Mesenchymal stem cell (in vitro differentiated cells and primary cell): Measurements from ENCODE around the gene DMD.

Experiments
- DNase-seq: peaks from one replicate; pipeline ENCODE4 v3.0.0-alpha.2; 2013
- H2AFZ ChIP-seq: one replicate; pipeline ENCODE4 v1.6.1; 2013; ENCODE audit warnings: low read depth, mild to moderate bottlenecking, control low read depth, inconsistent platforms, low read length, moderate library complexity
- H2AK5ac ChIP-seq: 2 replicates; pipeline ENCODE4 v1.6.1; 2013; ENCODE audit warnings: low read length, moderate library complexity, mild to moderate bottlenecking, inconsistent platforms; ENCODE audit not compliant: severe bottlenecking
- H2BK120ac ChIP-seq: one replicate; pipeline ENCODE4 v1.6.1; 2013; ENCODE audit warnings: low read depth, mild to moderate bottlenecking, inconsistent platforms, low read length, moderate library complexity
- H2BK12ac ChIP-seq, 2 experiments: one replicate each; pipeline ENCODE4 v1.6.1; 2013; ENCODE audit warnings: inconsistent platforms in 2 of 2, low read length in 2 of 2, mild to moderate bottlenecking in 2 of 2, moderate library complexity in 2 of 2, control low read depth in 1 of 2
- H2BK15ac ChIP-seq: one replicate; pipeline ENCODE4 v1.6.1; 2013; ENCODE audit warnings: mild to moderate bottlenecking, low read depth, inconsistent platforms; ENCODE audit not compliant: poor library complexity, severe bottlenecking
- H2BK5ac ChIP-seq: 2 replicates; pipeline ENCODE4 v1.6.1; 2013; ENCODE audit warnings: low read depth, mild to moderate bottlenecking, low read length, control low read depth, inconsistent platforms; ENCODE audit not compliant: poor library complexity, severe bottlenecking
- H3K14ac ChIP-seq, 2 experiments: one replicate each; pipeline ENCODE4 v1.6.1; 2013; ENCODE audit warnings: inconsistent platforms in 2 of 2, low read length in 2 of 2, control low read depth in 1 of 2, mild to moderate bottlenecking in 1 of 2, moderate library complexity in 1 of 2
- H3K18ac ChIP-seq, 2 experiments: one replicate each; pipeline ENCODE4 v1.6.1; 2013; ENCODE audit warnings: inconsistent platforms in 2 of 2, low read length in 2 of 2, control low read depth in 1 of 2, low read depth in 1 of 2, mild to moderate bottlenecking in 1 of 2
- H3K23ac ChIP-seq, 2 experiments: one replicate each; pipeline ENCODE4 v1.6.1; 2013; ENCODE audit warnings: inconsistent platforms in 2 of 2, low read length in 2 of 2, mild to moderate bottlenecking in 2 of 2, moderate library complexity in 2 of 2, control low read depth in 1 of 2
- H3K27ac ChIP-seq: 2 replicates; pipeline ENCODE4 v1.5.1; 2013; ENCODE audit warnings: mild to moderate bottlenecking, moderate library complexity, low read length, control low read depth, inconsistent platforms; ENCODE audit not compliant: poor library complexity, severe bottlenecking
- H3K27me3 ChIP-seq, 2 experiments: 2 replicates each; pipeline versions ENCODE4 v1.6.1 to v1.7.0; 2013; ENCODE audit warnings: low read length in 2 of 2, mild to moderate bottlenecking in 2 of 2, moderate library complexity in 2 of 2, control low read depth in 1 of 2, inconsistent platforms in 1 of 2; ENCODE audit not compliant: control insufficient read depth in 1 of 2, insufficient read depth in 1 of 2
- H3K36me3 ChIP-seq, 2 experiments: 2 replicates each; pipeline versions ENCODE4 v1.6.1 to v1.7.0; 2013; ENCODE audit warnings: low read length in 2 of 2, control low read depth in 1 of 2, inconsistent platforms in 1 of 2, low read depth in 1 of 2, mild to moderate bottlenecking in 1 of 2; ENCODE audit not compliant: insufficient read depth in 2 of 2, control insufficient read depth in 1 of 2
- H3K4ac ChIP-seq, 2 experiments: one replicate each; pipeline ENCODE4 v1.6.1; 2013; ENCODE audit warnings: inconsistent platforms in 2 of 2, low read length in 2 of 2, mild to moderate bottlenecking in 2 of 2, moderate library complexity in 2 of 2, control low read depth in 1 of 2, low read depth in 1 of 2
- H3K4me1 ChIP-seq: 2 replicates; pipeline ENCODE4 v1.6.1; 2013; ENCODE audit warnings: low read depth, low read length, control low read depth; ENCODE audit not compliant: control insufficient read depth, insufficient read depth
- H3K4me2 ChIP-seq: 2 replicates; pipeline ENCODE4 v1.6.1; 2013; ENCODE audit warnings: low read length, mild to moderate bottlenecking, inconsistent platforms; ENCODE audit not compliant: poor library complexity, severe bottlenecking
- H3K4me3 ChIP-seq, 2 experiments: 2 replicates each; pipeline versions ENCODE4 v1.5.1 to v1.7.0; 2013; ENCODE audit warnings: low read length in 2 of 2, mild to moderate bottlenecking in 2 of 2, control low read depth in 1 of 2, low read depth in 1 of 2; ENCODE audit not compliant: insufficient read depth in 1 of 2
- H3K79me1 ChIP-seq: replicated peaks from 2 replicates; pipeline ENCODE4 v1.6.1; 2013; ENCODE audit warnings: mild to moderate bottlenecking, control low read depth, low read length, inconsistent platforms; ENCODE audit not compliant: poor library complexity, severe bottlenecking
- H3K9ac ChIP-seq: 2 replicates; pipeline ENCODE4 v1.7.0; 2013; ENCODE audit warnings: mild to moderate bottlenecking, low read length, moderate library complexity
- H3K9me3 ChIP-seq: 2 replicates; pipeline ENCODE4 v1.7.0; 2013; ENCODE audit warnings: mild to moderate bottlenecking, low read length; ENCODE audit not compliant: control insufficient read depth
- H4K8ac ChIP-seq: one replicate; pipeline ENCODE4 v1.6.1; 2013; ENCODE audit warnings: inconsistent platforms, mild to moderate bottlenecking, low read length, moderate library complexity
- H4K91ac ChIP-seq: one replicate; pipeline ENCODE4 v1.6.1; 2013; ENCODE audit warnings: mild to moderate bottlenecking, low read length, inconsistent platforms
- WGBS: methylation state at CpG from one replicate; pipeline ENCODE4 v1.1.7; 2013; ENCODE audit warnings: mixed read lengths; 5-methylcytosine and 5-hydroxymethylcytosine counted together

Gene DMD

DNA sequence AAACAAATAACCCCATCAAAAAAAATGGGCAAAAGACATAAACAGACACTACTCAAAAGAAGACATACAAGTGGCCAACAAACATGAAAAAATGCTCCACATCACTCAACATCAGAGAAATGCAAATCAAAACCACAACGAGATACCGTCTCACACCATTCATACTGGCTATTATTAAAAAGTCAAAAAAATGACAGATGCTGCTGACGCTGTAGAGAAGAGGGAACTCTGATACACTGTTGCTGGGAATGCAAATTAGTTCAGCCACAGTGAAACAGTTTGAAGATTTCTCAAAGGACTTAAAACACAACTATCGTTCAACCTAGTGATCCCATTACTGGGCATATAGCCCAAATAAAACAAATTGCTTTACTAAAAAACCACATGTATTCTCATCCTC lies 1468.3 kb downstream of the DMD start:
- Histone ChIP-seq H3K27me3 (no peaks in the 10 kb centered on the region), H3K4me1 (no peaks in the 10 kb centered on the region), H2BK5ac (no peak overlapping the region), H3K79me1 (no peaks in the 10 kb centered on the region), H3K36me3 (no peaks in the 10 kb centered on the region), H2AFZ (no peak overlapping the region), H3K23ac (no peak overlapping the region), H2BK15ac (no peak overlapping the region), H3K9ac (no peak overlapping the region), H3K18ac (no peak overlapping the region), H3K9me3 (peaks cover 8% of the 10 kb centered on the region), H3K4me2 (no peak overlapping the region), H2AK5ac (no peak overlapping the region), H4K8ac (no peak overlapping the region), H3K14ac (no peak overlapping the region), H2BK120ac (no peak overlapping the region), H3K27ac (no peak overlapping the region), H4K91ac (no peak overlapping the region), H2BK12ac (no peak overlapping the region), H3K4me3 (no peak overlapping the region), H3K4ac (no peak overlapping the region)
- no peak for DNase-seq
- 92% methylated on average over 4 of the region's 4 CpGs for WGBS

DNA sequence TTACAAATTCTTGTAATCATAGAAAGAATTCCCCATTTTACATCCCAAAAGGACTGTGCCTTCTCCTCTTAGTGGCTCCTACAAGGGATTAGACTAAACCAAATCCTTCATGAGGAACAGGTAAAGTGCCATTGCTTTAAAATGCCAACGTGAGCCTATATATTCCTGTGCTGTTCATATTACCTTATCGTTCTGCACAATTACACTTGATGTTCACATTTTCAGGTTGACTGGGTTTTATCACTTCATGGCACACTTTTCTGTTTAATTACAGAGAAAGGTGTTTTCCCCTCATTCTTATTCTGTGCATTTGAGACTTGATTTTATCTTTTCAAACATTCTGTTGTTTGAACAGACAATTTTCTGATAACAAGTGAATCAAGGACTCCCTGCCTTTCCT lies 1493.9 kb downstream of the DMD start:
- Histone ChIP-seq H3K36me3 (no peaks in the 10 kb centered on the region), H3K9me3 (no peaks in the 10 kb centered on the region), H3K4me2 (no peak overlapping the region), H3K4me1 (no peaks in the 10 kb centered on the region), H2BK15ac (no peak overlapping the region), H2BK120ac (no peak overlapping the region), H2AK5ac (no peak overlapping the region), H4K8ac (no peak overlapping the region), H2BK12ac (no peak overlapping the region), H3K4me3 (no peak overlapping the region), H3K9ac (no peak overlapping the region), H2AFZ (no peak overlapping the region), H3K27me3 (peaks cover 0 to 11% of the 10 kb centered on the region in 2 experiments), H3K23ac (no peak overlapping the region), H3K18ac (no peak overlapping the region), H3K14ac (no peak overlapping the region), H4K91ac (no peak overlapping the region), H3K79me1 (no peaks in the 10 kb centered on the region), H2BK5ac (no peak overlapping the region), H3K4ac (no peak overlapping the region), H3K27ac (no peak overlapping the region)
- DNase-seq, result no peak
- 81% methylated on average over 2 of the region's 2 CpGs for WGBS

DNA sequence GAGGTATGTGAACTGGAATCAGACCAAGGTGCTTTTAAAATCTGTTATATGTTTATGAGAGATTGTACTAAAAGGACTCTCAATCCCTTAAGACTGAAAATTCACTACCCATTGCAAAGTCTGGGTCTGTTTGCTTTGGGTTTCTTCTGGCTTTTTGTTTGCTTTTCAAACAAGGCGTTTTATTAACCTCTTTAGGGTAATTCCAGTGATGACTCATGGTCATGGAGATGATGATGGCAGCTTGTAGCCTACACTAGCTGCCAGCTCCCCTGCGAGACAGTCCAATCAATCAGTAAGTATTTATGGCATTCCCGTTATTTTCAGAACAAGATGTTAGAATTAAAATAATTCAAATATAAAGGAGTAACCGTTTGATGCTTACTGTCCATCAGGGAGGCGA lies 1495.7 kb downstream of the DMD start:
- Histone ChIP-seq H2AK5ac (no peak overlapping the region), H3K18ac (no peak overlapping the region), H3K4me3 (no peak overlapping the region), H3K27ac (no peak overlapping the region), H3K4ac (no peak overlapping the region), H2BK15ac (no peak overlapping the region), H3K9ac (no peak overlapping the region), H3K36me3 (no peaks in the 10 kb centered on the region), H2BK5ac (no peak overlapping the region), H3K23ac (no peak overlapping the region), H3K9me3 (no peaks in the 10 kb centered on the region), H2BK12ac (no peak overlapping the region), H3K4me1 (no peaks in the 10 kb centered on the region), H2AFZ (no peak overlapping the region), H4K8ac (no peak overlapping the region), H2BK120ac (no peak overlapping the region), H4K91ac (no peak overlapping the region), H3K4me2 (no peak overlapping the region), H3K27me3 (peaks cover 0 to 11% of the 10 kb centered on the region in 2 experiments), H3K14ac (no peak overlapping the region), H3K79me1 (no peaks in the 10 kb centered on the region)
- 76% methylated on average over 3 of the region's 5 CpGs for WGBS
- DNase-seq, result peak; percentile 0

DNA sequence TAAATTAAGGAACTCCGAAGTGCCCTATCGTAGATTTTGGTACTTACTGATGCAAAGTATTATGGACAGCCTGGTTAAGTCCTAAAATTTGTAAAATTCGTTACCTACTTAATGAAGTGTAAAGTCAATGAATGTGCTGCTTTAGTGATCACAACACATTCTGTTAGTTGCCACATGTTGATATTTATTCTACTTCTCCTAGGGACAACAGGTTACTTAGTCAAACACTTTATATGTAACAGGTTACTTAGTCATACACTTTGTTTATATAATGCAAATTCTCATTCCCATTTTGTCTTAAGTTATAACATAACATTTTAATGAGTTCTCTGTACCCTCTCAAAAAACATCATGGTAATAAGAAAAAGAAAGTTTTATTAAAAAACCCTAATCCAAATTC lies 1496.6 kb downstream of the DMD start:
- H2AK5ac ChIP-seq, result no peak overlapping the region
- no peak overlapping the region for H4K91ac ChIP-seq
- no peaks in the 10 kb centered on the region for H3K9me3 ChIP-seq
- DNase-seq, result no peak
- H2BK5ac ChIP-seq, result no peak overlapping the region
- H3K4me2 ChIP-seq, result no peak overlapping the region
- H3K4me3 ChIP-seq, result no peak overlapping the region
- H2BK120ac ChIP-seq, result no peak overlapping the region
- no peaks in the 10 kb centered on the region for H3K36me3 ChIP-seq
- H3K14ac ChIP-seq, result no peak overlapping the region
- no peak overlapping the region for H2AFZ ChIP-seq
- no peaks in the 10 kb centered on the region for H3K79me1 ChIP-seq
- H2BK12ac ChIP-seq, result no peak overlapping the region
- WGBS, result no CpG with 5 or more reads among the region's 3 CpGs
- no peak overlapping the region for H3K27ac ChIP-seq
- H2BK15ac ChIP-seq, result no peak overlapping the region
- H3K27me3 ChIP-seq, result peaks cover 0 to 11% of the 10 kb centered on the region in 2 experiments
- no peaks in the 10 kb centered on the region for H3K4me1 ChIP-seq
- no peak overlapping the region for H3K4ac ChIP-seq
- H3K9ac ChIP-seq, result no peak overlapping the region
- H3K18ac ChIP-seq, result no peak overlapping the region
- no peak overlapping the region for H3K23ac ChIP-seq
- H4K8ac ChIP-seq, result no peak overlapping the region
